Fibroblast of skin of left biceps (primary cell): Measurements from ENCODE around the gene CALN1.
A peak's percentile ranks its signal among the peaks of the same experiment; 100 is the strongest.
"Not testable (repeated sequence)": the region's sequence is repeated elsewhere in the genome, so short reads cannot be mapped to it uniquely, and the experiment has no call there.

Source experiments
- DNase-seq, 2 experiments: peaks; one replicate each; pipeline ENCODE4 v3.0.0-alpha.2; 2013; ENCODE audit warnings: low read depth in 2 of 2

Gene CALN1

DNA sequence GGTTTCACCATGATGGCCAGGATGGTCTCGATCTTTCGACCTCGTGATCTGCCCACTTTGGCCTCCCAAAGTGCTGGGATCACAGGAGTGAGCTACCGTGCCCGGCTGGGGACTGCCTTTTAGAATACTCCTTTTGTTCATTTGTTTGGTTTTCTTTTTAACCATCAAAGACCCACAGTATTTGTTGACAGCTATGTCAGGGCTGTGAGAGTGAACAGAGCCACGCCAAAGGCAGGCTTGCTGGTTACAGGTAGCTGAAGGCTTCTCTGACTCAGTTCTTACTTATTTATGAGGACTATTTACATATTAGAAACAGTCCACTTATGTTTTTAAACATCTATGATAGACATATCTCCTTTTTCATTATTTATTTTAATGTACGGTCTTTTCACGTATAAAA lies 544.5 kb downstream of the CALN1 start:
- no peak for DNase-seq

DNA sequence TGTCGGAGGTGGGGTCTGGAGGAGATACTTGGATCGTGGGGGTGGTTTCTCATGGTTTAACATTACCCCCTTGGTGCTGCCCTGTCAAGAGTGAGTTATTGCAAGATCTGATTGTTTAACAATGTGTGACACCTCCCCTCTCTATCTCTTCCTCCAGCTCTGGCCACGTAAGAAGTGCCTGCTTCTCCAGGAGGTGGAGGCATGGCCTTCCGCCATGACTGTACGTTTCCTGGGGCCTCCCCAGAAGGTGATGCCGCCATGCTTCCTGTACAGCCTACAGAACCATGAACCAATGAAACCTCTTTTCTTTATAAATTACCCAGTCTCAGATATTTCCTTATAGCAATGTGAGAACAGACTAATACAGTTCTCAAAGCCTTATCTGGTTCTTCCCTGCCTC lies 547.0 kb downstream of the CALN1 start:
- DNase-seq = no peak

DNA sequence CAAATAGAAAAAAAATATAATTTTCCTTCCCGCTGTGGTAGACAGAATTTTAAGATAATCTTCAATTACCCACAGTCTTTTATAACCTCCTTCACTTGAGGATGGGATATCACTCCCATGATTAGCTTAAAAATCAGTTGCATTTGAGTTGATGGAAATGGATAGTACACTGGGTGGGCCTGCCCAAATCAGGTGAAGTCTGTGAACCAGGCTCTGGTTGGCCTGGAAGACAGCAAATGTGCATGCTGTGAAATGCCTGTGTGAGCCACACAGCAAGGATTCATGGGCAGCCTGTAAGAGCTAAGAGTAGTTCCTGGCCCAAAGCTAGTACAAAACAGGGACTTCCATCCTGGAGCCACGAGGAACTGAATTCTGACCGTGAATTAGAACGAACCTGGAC lies 548.0 kb downstream of the CALN1 start:
- DNase-seq = no peak

DNA sequence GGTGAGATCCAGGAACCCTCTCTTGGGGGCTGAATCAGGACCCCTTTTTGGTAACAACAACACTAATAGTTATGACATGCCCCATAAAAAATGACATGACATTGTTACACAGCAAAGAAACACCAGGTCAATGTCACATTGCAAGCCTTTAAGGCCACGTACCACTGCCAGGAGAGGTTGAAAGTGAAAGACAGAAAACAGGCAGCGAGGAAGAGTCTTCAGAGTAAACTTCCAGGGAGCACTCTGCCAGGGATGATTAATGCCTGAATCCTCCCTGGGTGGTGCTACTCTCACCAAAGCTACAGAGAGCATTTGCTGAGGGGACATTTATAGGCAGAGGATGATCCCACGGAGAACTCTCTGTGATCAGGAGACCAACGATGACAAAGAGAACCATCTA lies 551.6 kb downstream of the CALN1 start:
- no peak for DNase-seq

DNA sequence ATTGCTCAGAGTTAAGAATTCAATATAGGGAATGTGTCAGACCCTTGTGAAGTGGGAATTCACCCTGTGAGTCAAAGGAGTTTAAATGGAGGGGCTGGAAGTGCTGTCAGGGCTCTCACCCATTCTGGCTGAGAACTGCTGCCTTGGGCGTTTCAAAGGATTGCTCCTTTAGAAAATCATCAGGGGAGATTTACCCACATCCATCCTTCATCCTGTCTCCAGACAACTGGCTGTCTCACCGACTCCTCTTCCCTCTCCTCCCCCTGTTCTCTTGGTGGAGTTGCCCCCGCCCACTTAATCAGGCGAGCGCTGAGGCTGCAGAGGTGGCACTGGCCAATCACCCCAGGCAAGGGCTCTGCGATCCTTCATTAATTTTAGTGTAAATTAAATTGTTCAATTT lies 554.8 kb downstream of the CALN1 start:
- no peak for DNase-seq

DNA sequence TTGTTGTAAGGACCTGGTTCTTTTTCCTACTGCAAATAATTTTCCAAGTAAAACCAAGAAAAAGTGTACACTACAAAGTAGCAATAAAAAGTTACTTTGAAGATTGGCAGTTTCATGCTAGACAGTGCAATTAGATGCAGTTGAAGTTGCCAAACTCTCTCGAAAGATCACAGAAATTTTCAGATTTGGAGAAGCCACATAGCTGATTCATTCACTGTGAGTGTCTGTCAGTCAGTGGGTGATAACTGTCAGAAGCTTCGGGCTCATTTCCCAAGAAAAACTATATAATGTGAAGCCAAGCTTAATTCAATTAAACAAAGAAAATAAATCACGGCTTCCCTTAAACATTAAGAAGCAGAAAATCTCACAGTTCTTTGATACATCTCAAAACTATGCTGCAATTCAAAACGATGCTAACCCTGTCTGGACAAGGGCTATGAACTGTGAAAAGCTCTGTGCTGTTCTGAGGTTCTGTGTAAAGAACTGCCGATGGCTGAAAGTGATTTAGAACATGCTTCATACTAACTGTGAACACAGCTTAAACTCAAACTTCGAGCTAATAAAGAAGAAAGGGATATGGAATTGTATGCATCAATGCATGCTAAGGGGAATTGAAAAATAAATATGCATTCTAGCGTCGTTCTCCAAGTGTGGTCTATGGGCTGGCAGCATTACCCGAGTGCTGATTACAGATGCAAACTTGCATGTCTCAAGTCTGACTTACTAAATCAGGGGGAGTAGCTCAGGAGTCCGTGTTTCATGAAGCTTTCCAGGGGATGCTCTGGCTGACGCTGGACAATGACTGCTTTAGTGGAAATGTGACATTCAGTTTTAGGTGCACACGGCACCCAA lies 557.4 kb downstream of the CALN1 start:
- DNase-seq = no peak

DNA sequence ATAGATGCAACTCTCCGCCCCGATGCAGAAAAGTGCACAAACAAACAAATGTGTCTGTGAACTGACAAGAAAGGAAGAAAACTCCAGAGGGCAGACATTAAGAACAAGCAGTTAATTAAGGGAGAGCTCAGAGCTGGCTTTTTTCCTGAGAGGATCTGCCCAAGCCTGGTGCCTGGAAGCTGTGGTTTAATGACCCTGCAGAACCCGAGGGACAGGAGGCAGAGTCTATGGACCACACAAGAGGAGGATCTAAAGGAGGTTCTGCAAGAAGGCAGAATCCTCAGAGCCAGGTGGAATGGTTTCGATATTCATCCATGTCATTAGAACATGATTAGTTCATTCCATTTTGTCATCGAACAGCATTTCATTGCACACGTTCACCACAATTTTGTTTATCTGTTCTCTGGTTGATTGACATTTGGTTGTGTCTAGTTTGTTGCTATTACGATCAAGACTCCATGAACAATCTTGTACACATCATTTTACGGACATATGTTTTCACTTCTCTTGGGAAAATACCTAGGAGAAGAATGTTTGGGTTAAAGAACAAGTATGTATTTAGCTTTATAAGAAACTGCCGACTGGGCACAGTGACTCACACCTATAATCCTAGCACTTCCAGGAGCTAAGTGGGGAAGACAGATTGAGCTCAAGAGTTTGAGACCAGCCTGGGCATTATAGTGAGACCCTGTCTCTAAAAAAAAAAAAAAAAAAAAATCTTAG lies 560.2 kb downstream of the CALN1 start:
- no peak for DNase-seq

DNA sequence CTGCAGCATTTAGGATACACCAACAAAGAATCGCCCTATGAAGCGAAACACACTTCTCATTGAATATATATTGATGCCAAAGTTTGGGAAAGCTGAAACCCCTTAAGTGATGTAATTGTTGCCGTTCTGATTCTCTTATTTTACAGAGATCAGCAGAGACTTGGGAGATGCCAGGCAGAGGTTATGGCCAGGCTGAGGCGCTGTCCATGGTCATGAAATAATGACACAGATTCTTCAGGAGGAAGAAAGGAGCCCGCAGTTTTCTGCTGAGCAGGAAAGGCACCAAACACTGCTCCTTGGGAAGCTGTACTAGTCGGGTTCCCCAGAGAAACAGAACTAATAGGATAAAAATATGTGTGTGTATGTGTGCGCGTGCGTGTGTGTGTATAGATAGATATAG lies 566.0 kb downstream of the CALN1 start:
- DNase-seq = no peak

DNA sequence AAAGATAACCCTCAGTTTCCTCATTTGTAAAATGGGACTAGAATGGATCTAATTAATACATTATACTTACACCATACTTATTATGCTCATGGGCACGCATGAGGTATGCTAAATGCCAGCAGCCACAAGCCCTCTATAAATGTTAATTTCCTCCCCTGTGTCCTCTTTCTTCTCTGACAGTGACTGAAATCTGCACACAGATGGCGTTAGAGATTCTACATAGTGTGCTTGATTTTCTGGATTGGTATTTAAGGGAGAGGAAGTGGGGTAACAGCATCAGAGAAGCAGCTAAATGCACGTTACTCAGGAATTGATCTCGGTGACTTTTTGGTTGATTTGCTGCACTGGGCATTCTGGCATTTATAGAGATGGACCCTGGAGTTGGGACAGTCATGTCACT lies 568.5 kb downstream of the CALN1 start:
- DNase-seq = no peak

DNA sequence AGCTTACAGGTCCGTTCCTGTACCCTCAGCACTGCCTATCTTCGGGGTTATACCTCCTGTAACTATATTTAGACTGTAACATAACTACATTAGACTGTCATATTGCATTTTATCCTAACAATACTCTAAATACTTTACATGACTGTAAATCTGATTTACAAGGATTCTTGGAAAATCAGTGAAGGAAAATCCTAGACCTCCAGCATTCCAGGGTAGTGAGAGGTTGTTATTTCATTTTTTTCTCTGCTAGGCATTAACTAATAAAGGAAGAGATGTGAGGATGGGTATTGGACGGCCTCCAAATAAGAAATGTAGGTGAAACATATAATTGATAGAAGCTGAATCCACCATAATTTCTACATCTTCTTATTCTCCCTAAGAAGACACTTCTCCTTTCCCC lies 569.4 kb downstream of the CALN1 start:
- no peak for DNase-seq

DNA sequence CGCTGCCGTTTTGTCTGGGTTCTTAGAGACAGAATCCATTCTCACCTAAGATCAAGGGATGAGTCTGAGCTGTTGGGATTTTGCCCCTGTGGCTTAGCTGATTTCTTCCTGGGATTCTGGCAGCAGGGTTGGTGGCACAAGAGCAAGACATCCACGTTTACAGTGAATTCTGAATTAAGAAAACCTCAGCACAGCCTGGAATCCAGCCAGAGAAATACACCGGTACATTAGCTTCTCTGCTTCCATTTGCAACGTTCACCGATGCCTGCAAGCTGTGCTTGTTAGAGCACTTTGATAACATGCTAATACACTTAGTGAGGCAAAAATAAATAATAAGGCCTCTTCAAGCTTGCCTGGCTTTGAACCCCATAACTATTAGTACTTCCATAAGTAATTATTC lies 569.8 kb downstream of the CALN1 start:
- DNase-seq = no peak

DNA sequence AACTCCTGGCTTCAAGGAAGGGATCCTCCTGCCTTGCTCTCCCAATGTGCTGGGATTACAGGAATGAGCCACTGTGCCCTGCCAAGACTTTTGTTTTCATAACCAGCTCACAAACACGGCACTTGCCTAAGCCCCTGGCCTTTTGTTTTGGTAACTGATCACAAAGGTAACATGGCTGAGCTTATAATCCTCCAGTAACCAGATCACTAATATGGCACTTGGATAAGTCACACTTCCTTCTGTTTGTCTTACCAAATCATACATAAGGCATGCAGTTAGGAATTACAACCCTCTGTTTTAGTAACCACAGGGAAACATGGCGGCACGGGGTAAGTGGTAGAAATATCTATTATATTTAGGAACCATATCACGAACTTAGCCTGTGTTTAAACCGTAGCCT lies 577.1 kb downstream of the CALN1 start:
- DNase-seq = no peak

DNA sequence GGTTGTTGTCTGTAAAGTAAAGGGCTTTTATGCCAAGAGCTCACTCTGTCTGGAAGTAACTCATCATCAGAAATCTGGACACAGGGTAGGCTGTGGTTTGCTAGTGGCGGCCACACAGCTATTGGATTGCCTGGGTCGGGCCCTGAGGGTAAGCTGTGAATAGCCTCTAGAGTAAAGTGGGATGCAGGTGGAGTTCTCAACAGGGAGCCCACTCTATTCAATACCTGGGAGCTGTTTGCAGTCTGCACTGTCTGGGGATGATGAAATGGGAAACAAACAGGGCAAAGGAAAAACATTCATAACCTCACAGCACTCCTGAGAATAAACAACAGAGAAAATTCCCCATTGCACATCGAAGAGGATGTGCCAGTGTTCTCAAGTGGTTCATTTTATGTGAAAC lies 582.6 kb downstream of the CALN1 start:
- no peak for DNase-seq

DNA sequence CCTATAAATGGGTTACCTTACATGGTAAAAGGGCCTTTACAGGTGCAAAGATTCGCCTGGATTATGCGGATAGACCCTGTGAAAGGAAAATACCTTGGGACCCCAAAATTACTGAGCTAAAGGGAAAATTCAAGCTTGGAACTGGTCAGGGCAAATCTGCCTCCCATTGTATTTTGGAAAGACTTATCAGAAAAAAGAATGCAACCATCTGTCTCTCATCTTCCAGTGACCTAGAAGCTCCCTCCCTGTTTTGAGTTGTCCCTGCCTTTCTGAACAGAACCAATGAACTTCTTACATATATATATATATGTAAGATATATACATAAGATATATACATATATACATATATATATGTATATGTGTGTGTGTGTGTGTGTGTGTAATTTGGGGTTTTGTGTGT lies 583.8 kb downstream of the CALN1 start:
- no peak for DNase-seq

DNA sequence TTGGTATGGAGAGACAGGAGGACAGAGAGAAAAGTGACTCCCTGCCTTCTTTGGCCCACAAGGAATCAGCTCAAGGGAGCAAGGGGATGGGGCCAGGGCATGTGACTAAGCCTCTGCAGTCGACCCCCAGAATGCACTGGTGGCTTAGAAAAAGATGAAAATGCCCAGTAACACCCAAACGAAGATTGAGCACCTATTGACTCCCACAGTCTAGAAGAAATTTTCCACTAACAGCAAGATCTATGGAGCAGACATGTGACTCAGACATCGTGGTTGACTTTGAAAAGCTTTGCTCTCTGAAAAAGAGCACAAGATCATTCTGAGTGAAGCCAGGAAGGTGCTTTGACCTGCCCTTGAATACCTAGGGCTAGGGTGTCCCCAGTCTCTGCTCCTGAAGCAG lies 586.0 kb downstream of the CALN1 start:
- no peak for DNase-seq

DNA sequence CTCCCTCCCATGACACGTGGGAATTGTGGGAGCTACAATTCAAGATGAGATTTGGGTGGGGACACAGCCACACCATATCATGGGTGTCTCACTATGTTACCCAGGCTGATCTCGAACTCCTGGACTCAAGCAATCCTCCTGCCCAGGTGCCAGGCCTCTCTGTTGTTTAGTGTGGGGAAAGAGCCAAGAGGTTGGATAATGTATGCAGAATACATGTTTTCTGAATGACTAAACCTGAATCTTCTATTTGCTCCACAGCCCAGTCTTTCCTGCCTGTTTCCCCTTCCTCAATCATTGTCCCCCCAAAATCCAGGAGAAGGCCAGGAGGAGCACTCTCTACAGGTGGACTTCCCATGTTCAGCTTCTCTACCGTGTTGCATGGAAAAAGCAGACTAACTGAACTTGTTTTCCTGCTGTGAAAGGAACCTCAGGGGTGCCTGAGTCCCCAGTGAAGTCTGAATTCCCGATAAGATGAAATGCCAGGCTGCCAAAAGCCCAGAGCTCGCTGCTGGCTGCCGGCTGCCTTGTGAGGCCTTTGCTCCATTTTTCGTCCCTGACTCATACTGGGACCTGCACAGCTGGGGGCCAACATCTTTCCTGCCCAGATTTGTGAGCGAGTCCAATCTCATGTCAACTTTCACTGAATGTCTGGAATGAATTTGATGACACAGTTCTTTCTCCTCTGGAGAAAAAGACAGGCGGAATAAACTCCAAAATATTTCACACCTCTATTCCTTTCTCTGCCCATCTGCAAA lies 588.0 kb downstream of the CALN1 start:
- DNase-seq = peak; percentile 93

DNA sequence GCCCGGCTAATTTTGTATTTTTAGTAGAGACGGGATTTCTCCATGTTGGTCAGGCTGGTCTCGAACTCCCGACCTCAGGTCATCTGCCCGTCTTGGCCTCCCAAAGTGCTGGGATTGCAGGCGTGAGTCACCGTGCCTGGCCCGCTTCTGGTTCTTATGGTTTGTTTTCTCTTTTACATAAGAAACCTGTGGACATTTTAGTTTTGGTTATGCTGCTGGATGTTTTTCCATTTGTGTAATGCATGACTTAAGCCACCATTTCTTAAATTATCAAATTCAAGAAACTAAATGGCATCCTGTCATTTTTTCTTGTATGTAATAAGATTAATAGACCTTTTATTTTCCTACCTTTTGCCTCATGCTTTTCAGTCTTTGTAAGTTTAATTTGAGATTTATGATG lies 589.7 kb downstream of the CALN1 start:
- DNase-seq = not testable (repeated sequence)

DNA sequence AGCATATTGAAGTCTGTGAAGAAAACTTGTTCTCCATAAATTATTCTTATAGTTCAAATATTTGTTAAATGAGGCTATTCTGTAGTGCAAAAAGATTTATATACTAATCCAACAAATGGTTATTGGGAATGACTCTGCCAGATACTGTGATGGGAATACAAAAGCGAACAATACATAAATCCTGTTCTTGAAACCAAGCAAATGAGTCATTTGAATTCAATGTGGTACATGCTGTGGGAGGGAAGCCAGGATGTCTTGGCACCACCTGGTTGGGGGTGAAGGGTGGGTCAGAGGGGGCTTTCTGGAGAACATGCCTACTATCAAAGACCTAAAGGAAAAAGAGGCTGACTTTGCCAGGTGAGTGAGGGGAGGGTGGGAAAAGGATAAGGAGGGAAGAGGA lies 594.2 kb downstream of the CALN1 start:
- DNase-seq = no peak

DNA sequence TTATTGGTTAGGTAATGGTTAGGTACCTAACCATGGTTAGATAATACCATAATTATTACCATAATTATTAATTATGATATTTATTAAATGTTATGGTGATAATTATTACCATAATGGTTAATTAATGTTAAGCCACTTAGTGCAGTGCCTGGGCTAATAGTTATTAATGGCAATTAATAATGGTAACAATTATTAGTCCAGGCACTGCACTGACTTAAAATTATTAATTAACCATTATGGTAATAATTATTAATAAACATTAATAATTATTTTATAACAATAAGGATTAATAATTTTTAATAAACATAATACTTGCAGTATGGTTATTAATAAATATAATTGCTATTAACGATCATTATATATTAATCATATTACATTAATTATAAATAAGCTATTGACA lies 604.0 kb downstream of the CALN1 start:
- no peak for DNase-seq

DNA sequence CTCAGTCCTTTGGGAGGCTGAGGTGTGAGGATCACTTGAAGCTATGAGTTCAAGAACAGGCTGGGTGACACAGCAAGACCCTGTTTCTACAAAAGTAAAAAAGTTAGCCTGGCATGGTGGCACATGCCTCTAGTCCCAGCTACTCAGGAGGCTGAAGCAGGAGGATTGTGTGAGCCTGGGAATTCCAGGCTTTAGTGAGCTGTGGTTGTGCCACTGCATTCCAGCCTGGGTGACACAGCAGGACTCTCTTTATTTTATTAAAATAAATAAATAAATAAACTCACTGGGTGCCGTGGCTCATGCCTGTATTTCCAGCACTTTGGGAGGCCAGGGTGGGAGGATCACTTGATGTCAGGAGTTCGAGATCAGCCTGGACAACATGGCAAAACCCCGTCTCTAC lies 607.9 kb downstream of the CALN1 start:
- DNase-seq = no peak

DNA sequence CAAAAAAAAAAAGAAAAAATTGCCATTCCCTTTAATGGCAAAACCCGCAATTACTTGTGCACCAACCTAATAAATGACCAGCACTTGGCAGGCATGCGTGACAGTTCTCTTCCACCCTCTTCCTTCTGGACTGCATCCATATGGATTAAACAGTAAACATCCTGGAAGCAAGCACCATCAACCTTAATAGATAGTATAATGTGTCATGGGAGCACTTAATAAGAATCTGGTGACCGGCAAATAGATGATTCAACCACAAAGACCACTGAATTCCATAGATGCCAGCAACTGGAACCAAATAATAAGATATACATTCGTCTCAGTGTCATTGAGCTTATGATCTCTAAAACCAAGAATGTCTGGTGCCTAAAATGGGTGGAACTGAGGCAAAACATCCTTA lies 610.2 kb downstream of the CALN1 start:
- DNase-seq = peak in 1 of 2 experiments; percentile 26

DNA sequence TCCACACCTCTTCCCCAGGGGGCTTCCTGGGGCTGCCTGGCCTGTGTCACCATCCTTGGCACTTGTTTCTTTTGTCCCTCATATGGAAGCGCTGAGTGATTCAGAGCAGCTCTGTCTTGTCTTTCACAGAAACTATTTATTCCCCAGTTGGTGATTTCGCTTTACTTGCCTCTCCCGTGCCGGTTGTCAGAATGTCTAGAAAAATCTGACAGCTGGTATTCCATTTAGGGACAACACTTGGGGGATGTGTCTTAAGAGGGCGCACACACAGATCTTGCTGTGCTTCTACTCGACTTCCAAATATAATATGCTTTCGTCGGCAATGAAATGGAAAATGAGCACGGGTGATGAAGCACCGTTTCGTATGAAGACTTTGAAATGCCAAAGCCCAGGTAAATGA lies 611.8 kb downstream of the CALN1 start:
- no peak for DNase-seq

DNA sequence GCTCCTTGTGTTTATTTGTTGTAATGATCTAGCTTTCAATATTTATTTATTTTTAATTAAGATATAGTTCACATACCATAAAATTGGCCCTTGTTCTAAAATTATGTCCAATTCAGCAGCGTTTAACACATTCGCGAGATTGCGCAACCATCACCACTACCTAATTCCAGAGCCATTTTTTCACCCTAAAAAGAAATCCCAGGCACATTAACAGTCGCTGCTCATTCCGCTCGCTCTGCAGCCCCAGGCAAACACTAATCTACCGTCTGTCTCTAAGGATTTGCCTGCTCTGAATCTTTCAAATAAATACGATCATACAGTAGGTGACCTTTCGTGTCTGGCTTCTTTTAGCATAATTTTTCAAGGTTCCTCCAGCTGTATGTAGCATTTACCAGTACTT lies 616.7 kb downstream of the CALN1 start:
- DNase-seq = no peak
